GM18517 (cell line): ENCODE measurements around the gene ORAI3.
A peak's percentile ranks its signal among the peaks of the same experiment; 100 is the strongest.

ENCODE experiments used
- ATAC-seq: cut with Tn5 transposase; IDR thresholded peaks from one replicate; pipeline ENCODE4 v1.9.1; 2021; ENCODE audit warnings: mild to moderate bottlenecking, moderate library complexity; ENCODE audit not compliant: unreplicated experiment

Gene ORAI3

GRCh38 chr16:30948667-30949649, at the start of gene ORAI3:
Gene ORAI3, plus strand, starts transcription at chr16:30949068. Its CDS starts 222 bp downstream, at chr16:30949290.
- ATAC-seq, result peak; percentile 45

- ATAC-seq, result no peak
Observed at GRCh38 chr16:30899794-30900193, 49.1 kb upstream of the ORAI3 start.

GRCh38 chr16:30900588-30900987, 48.3 kb upstream of the ORAI3 start:
- ATAC-seq, result no peak

GRCh38 chr16:30901201-30902028, 47.5 kb upstream of the ORAI3 start:
- ATAC-seq, result no peak

- ATAC-seq, result no peak
Observed at GRCh38 chr16:30902029-30902972, 46.6 kb upstream of the ORAI3 start.

- no peak for ATAC-seq
Observed at GRCh38 chr16:30903002-30903401, 45.9 kb upstream of the ORAI3 start.

GRCh38 chr16:30903596-30903995, 45.3 kb upstream of the ORAI3 start:
- no peak for ATAC-seq

- no peak for ATAC-seq
Observed at GRCh38 chr16:30904114-30904780, 44.6 kb upstream of the ORAI3 start.

- no peak for ATAC-seq
Observed at GRCh38 chr16:30907064-30907463, 41.8 kb upstream of the ORAI3 start.

- ATAC-seq, result no peak
Observed at GRCh38 chr16:30910427-30911029, 38.3 kb upstream of the ORAI3 start.

GRCh38 chr16:30912794-30913412, 36.0 kb upstream of the ORAI3 start:
- no peak for ATAC-seq

GRCh38 chr16:30914830-30915229, 34.0 kb upstream of the ORAI3 start:
- no peak for ATAC-seq

GRCh38 chr16:30918614-30919013, 30.3 kb upstream of the ORAI3 start:
- ATAC-seq, result no peak

GRCh38 chr16:30920891-30921290, 28.0 kb upstream of the ORAI3 start:
- ATAC-seq, result no peak

GRCh38 chr16:30921459-30921747, 27.5 kb upstream of the ORAI3 start:
- ATAC-seq, result no peak

GRCh38 chr16:30921748-30922419, 27.0 kb upstream of the ORAI3 start:
- no peak for ATAC-seq

GRCh38 chr16:30922420-30922959, 26.4 kb upstream of the ORAI3 start:
- ATAC-seq, result peak; percentile 78

GRCh38 chr16:30922960-30923535, 25.8 kb upstream of the ORAI3 start:
- peak; percentile 64 for ATAC-seq
